NCI-H2196 (cell line): ENCODE data around the gene ACOX1.

Source experiments
- DNase-seq: peaks from one replicate; lab custom pipeline; 2025; ENCODE audit not compliant: unreplicated experiment; lab: John Stamatoyannopoulos, UW

ACOX1 gene

GRCh38 chr17:75893305-75894048 lies 85.5 kb downstream of the ACOX1 start:
- DNase-seq, result no peak

GRCh38 chr17:75892556-75893224 lies 86.3 kb downstream of the ACOX1 start:
- DNase-seq, result no peak

- no peak for DNase-seq
Observed at GRCh38 chr17:75891605-75892555, 87.1 kb downstream of the ACOX1 start.
